Endothelial cell of umbilical vein (primary cell): Measurements from ENCODE around the gene APOBEC3F. TPM values are rescaled to one million over a fixed set of nuclear protein-coding genes. Genes with fewer than 3 reads are reported as not detected.
"Not testable (repeated sequence)": the region's sequence is repeated elsewhere in the genome, so short reads cannot be mapped to it uniquely, and the experiment has no call there.

ENCODE experiments used
- BruUV-seq: library from RNA; stranded (reverse); fragments of 400-500 nt; replicated peaks from 2 replicates; lab custom pipeline; 2021; lab: Mats Ljungman, UMichigan
- CTCF ChIA-PET: fragments of 300-600, 350-600 bp; sonication (Branson Sonifier 250); formaldehyde crosslinking; loops from one replicate; lab custom pipeline; 2021; ENCODE audit warnings: antibody characterized with exemption, inconsistent platforms; lab: Charles Lee
- POLR2A ChIA-PET: fragments of 300-600, 350-600 bp; sonication (Branson Sonifier 250); formaldehyde crosslinking; loops from one replicate; lab custom pipeline; 2021; ENCODE audit warnings: antibody characterized with exemption, inconsistent platforms; lab: Charles Lee
- DNase-seq: peaks from one replicate; pipeline ENCODE4 v3.0.0-alpha.2; 2011; ENCODE audit warnings: low read depth, low spot score
- FAIRE-seq: peaks from 2 replicates; lab custom pipeline; 2011; peaks lifted over from hg19 to GRCh38; lab: Jason Lieb, UNC
- H2AFZ ChIP-seq: 2 replicates; pipeline ENCODE4 v1.6.0; 2012; ENCODE audit warnings: low read depth, low read length, control low read depth, inconsistent platforms
- H3K27ac ChIP-seq: 2 replicates; pipeline ENCODE4 v1.5.1; 2011; ENCODE audit warnings: low read depth, mild to moderate bottlenecking, control low read depth, low read length, moderate library complexity; ENCODE audit not compliant: insufficient read depth
- H3K27me3 ChIP-seq, 2 experiments: 2 replicates each; pipeline versions ENCODE4 v1.6.0 to v1.6.1; 2011; ENCODE audit warnings: low read length in 2 of 2, mixed read lengths in 1 of 2; ENCODE audit not compliant: control insufficient read depth in 2 of 2, insufficient read depth in 2 of 2
- H3K36me3 ChIP-seq, 2 experiments: 2 replicates in 1 of 2; 3 replicates in 1 of 2; pipeline ENCODE4 v1.5.1; 2011; ENCODE audit warnings: low read length in 2 of 2, mild to moderate bottlenecking in 1 of 2, moderate library complexity in 1 of 2; ENCODE audit not compliant: control insufficient read depth in 2 of 2, insufficient read depth in 2 of 2; ENCODE audit errors: extremely low read depth in 1 of 2
- H3K4me1 ChIP-seq: 3 replicates; pipeline ENCODE4 v1.5.1; 2011; ENCODE audit warnings: mild to moderate bottlenecking, low read length; ENCODE audit not compliant: control insufficient read depth, insufficient read depth; ENCODE audit errors: extremely low read depth
- H3K4me2 ChIP-seq: 2 replicates; pipeline ENCODE4 v1.6.1; 2011; ENCODE audit warnings: low read length, control low read depth, mixed read lengths; ENCODE audit not compliant: insufficient read depth
- H3K4me3 ChIP-seq, 3 experiments: fragments of 200-600 bp in 1 of 3; sonication (generic), shearing (Covaris generic) in 1 of 3; replicated peaks in 1 of 3; 2 replicates each; pipeline ENCODE4 v1.5.1; 2011 to 2016; ENCODE audit warnings: control low read depth in 3 of 3, low read length in 3 of 3, mild to moderate bottlenecking in 2 of 3, inconsistent platforms in 1 of 3, low read depth in 1 of 3, moderate library complexity in 1 of 3; ENCODE audit not compliant: insufficient read depth in 1 of 3
- H3K79me2 ChIP-seq: 2 replicates; pipeline ENCODE4 v1.6.0; 2012; ENCODE audit warnings: low read length, inconsistent platforms; ENCODE audit not compliant: control insufficient read depth, insufficient read depth
- H3K9ac ChIP-seq: replicated peaks from 2 replicates; pipeline ENCODE3; 2011; ENCODE audit warnings: low read length, control low read depth; ENCODE audit not compliant: insufficient read depth; ENCODE audit errors: extremely low read depth
- H3K9me1 ChIP-seq: replicated peaks from 3 replicates; pipeline ENCODE4 v1.6.0; 2011; ENCODE audit warnings: mild to moderate bottlenecking, low read length; ENCODE audit not compliant: control insufficient read depth, insufficient read depth; ENCODE audit errors: extremely low read depth
- H3K9me3 ChIP-seq: replicated peaks from 2 replicates; pipeline ENCODE4 v1.5.1; 2012; ENCODE audit warnings: low read length, inconsistent platforms; ENCODE audit not compliant: control insufficient read depth, insufficient read depth
- H4K20me1 ChIP-seq: replicated peaks from 2 replicates; pipeline ENCODE3; 2011; ENCODE audit warnings: mild to moderate bottlenecking, low read length; ENCODE audit not compliant: control insufficient read depth, insufficient read depth; ENCODE audit errors: extremely low read depth
- EZH2 ChIP-seq: IDR thresholded peaks from 2 replicates; pipeline ENCODE4 v1.6.1; 2012; ENCODE audit warnings: borderline replicate concordance, low read depth, mild to moderate bottlenecking, moderate library complexity, low read length, inconsistent platforms; ENCODE audit not compliant: severe bottlenecking
- FOS ChIP-seq: IDR thresholded peaks from 2 replicates; pipeline ENCODE4 v1.6.1; 2011; ENCODE audit warnings: mild to moderate bottlenecking, low read length, moderate library complexity, borderline replicate concordance; ENCODE audit not compliant: insufficient read depth
- GATA2 ChIP-seq: IDR thresholded peaks from 2 replicates; pipeline ENCODE4 v1.7.0; 2011; ENCODE audit warnings: low read depth, mild to moderate bottlenecking, moderate library complexity, mixed read lengths, low read length; ENCODE audit not compliant: insufficient read length, insufficient read depth
- JUN ChIP-seq: IDR thresholded peaks from 2 replicates; pipeline ENCODE4 v1.6.1; 2011; ENCODE audit warnings: borderline replicate concordance, low read depth; ENCODE audit not compliant: insufficient read length, insufficient read depth
- MYC ChIP-seq: IDR thresholded peaks from one replicate; pipeline ENCODE4 v1.6.1; 2011; ENCODE audit warnings: mild to moderate bottlenecking, low read depth, low read length
- dilution Hi-C: fragments of 300-500 bp; cut with MboI; formaldehyde crosslinking; loops from one replicate; pipeline ENCODE4 v1.15.0; 2019; ENCODE audit warnings: low sequenced_read_pairs; ENCODE audit not compliant: extremely low pct_ligation_motif_present
- intact Hi-C: fragments of 100-400 bp; cut with micrococcal nuclease; formaldehyde crosslinking; loops from one replicate; pipeline ENCODE4 v1.10.0; 2022
- polyA plus RNA-seq, 4 experiments: library from polyadenylated mRNA; depleted of rRNA in 3 of 4; stranded (reverse) in 3 of 4; unstranded in 1 of 4; fragments of >200 nt; gene quantifications; 2 replicates each; pipeline versions ENCODE4 v1.2.1 to v1.2.3, GENCODE V29; 2011 to 2012; ENCODE audit warnings: missing spikeins in 1 of 4
- total RNA-seq: library from RNA; stranded (reverse); gene quantifications from 2 replicates; pipeline ENCODE4 v1.2.3, GENCODE V29; 2021

APOBEC3F gene
- total and polyA plus RNA-seq, 2 donors (not counting 3 experiments of a cell fraction or from before 2014, with no cell fraction given), result 10.2 to 11.0 TPM

- no peak for FAIRE-seq
- Histone ChIP-seq H3K4me1 (peaks cover 3% of the 10 kb centered on the region), H3K27ac (no peak overlapping the region), H3K4me2 (no peak overlapping the region), H3K9ac (no peak overlapping the region), H3K9me1 (no peaks in the 10 kb centered on the region), H4K20me1 (no peaks in the 10 kb centered on the region), H3K4me3 (no peak overlapping the region), H3K79me2 (no peaks in the 10 kb centered on the region), H3K27me3 (no peaks in the 10 kb centered on the region), H2AFZ (no peak overlapping the region), H3K36me3 (no peaks in the 10 kb centered on the region), H3K9me3 (no peaks in the 10 kb centered on the region)
- intact Hi-C loops, result no loop called here
- TF ChIP-seq FOS (no peak), GATA2 (no peak), JUN (no peak), EZH2 (no peak), MYC (no peak)
- no peak for DNase-seq
- dilution Hi-C loops, result no loop called here
- no TSS peak for BruUV-seq
- POLR2A ChIA-PET, result no interaction called here
- CTCF ChIA-PET, result interaction anchor here (1.1 kb wide), 1 partner anchor 143 kb away, joined by 3 read pairs; no protein-coding TSS in a partner anchor
Measured at GRCh38 chr22:39012533-39013511, 27.8 kb upstream of the APOBEC3F start.

- H3K27ac ChIP-seq, POLR2A ChIA-PET, H3K4me2 ChIP-seq, H3K27me3 ChIP-seq, H3K9me3 ChIP-seq, H3K4me3 ChIP-seq, H3K9me1 ChIP-seq, dilution Hi-C loops, H3K36me3 ChIP-seq, DNase-seq, H3K4me1 ChIP-seq, H3K79me2 ChIP-seq, H4K20me1 ChIP-seq, H3K9ac ChIP-seq, intact Hi-C loops, BruUV-seq: not testable (repeated sequence)
- CTCF ChIA-PET, result interaction anchor here (1.1 kb wide), 1 partner anchor 144 kb away, joined by 3 read pairs; no protein-coding TSS in a partner anchor
- peak overlapping the region; percentile 96 for H2AFZ ChIP-seq
- peak; percentile 21 for FAIRE-seq
Measured at GRCh38 chr22:39013561-39013941, 27.1 kb upstream of the APOBEC3F start.
